Astrocyte of the cerebellum (primary cell): ENCODE measurements around the gene SFI1.
"Not testable (repeated sequence)": the region's sequence is repeated elsewhere in the genome, so short reads cannot be mapped to it uniquely, and the experiment has no call there.

Source experiments
- DNase-seq: peaks from one replicate; pipeline ENCODE4 v3.0.0-alpha.2; 2011; ENCODE audit warnings: low read depth
- H3K4me3 ChIP-seq: 2 replicates; pipeline ENCODE4 v1.5.1; 2011; ENCODE audit warnings: mild to moderate bottlenecking, low read depth, low read length, moderate library complexity
- CTCF ChIP-seq: IDR thresholded peaks from 2 replicates; pipeline ENCODE4 v1.5.1; 2012; ENCODE audit warnings: low read length, low read depth, moderate library complexity, mild to moderate bottlenecking; ENCODE audit errors: missing control alignments
- in situ Hi-C: cut with HindIII; loops from 2 replicates; pipeline ENCODE4 v1.10.0; 2017; ENCODE audit warnings: low sequenced_read_pairs

Gene SFI1

GRCh38 chr22:31654408-31654807 lies 158.1 kb downstream of the SFI1 start:
- no peak for DNase-seq
- H3K4me3 ChIP-seq = no peak overlapping the region
- in situ Hi-C loops = no loop called here
- no peak for TF ChIP-seq CTCF

- TF ChIP-seq CTCF = no peak
- in situ Hi-C loops = no loop called here
- H3K4me3 ChIP-seq = no peak overlapping the region
- DNase-seq = no peak
These were observed 162.9 kb downstream of the SFI1 start for GRCh38 chr22:31659246-31659645.

GRCh38 chr22:31660860-31661341 lies 164.6 kb downstream of the SFI1 start:
- in situ Hi-C loops, DNase-seq: not testable (repeated sequence)
- H3K4me3 ChIP-seq = peak overlapping the region; percentile 92

- TF ChIP-seq CTCF = no peak
- H3K4me3 ChIP-seq = peak within 1 kb of the TSS; percentile 92
- DNase-seq = peak; percentile 91
- in situ Hi-C loops = no loop called here
These were observed 165.7 kb downstream of the SFI1 start, which contains the start of gene PISD for GRCh38 chr22:31661851-31662667. Gene PISD, minus strand, starts transcription at chr22:31662215. Its CDS starts 7 bp downstream, at chr22:31662208.

- in situ Hi-C loops = no loop called here
- TF ChIP-seq CTCF = no peak
- H3K4me3 ChIP-seq = peak overlapping the region; percentile 92
- DNase-seq = no peak
These were observed 166.3 kb downstream of the SFI1 start for GRCh38 chr22:31662668-31663037.
